DLD1 (cell line): ENCODE results near the gene PRELP.

Source experiments
- in situ Hi-C: cut with HindIII; loops from 2 replicates; pipeline ENCODE4 v1.10.0; 2017; ENCODE audit warnings: low sequenced_read_pairs

Gene PRELP

GRCh38 chr1:203518139-203518538 is 42.5 kb downstream of the PRELP start:
- in situ Hi-C loops = loop anchor here (25.0 kb wide), 1 partner anchor 194 kb away; no protein-coding TSS in a partner anchor

- in situ Hi-C loops = loop anchor here (25.0 kb wide), 1 partner anchor 194 kb away; no protein-coding TSS in a partner anchor
Measured at GRCh38 chr1:203518541-203518940, 42.9 kb downstream of the PRELP start.

GRCh38 chr1:203519053-203519840 is 43.6 kb downstream of the PRELP start:
- in situ Hi-C loops = loop anchor here (25.0 kb wide), 1 partner anchor 193 kb away; no protein-coding TSS in a partner anchor

GRCh38 chr1:203519896-203520295 is 44.3 kb downstream of the PRELP start:
- in situ Hi-C loops = loop anchor here (25.0 kb wide), 1 partner anchor 192 kb away; no protein-coding TSS in a partner anchor

- in situ Hi-C loops = loop anchor here (25.0 kb wide), 1 partner anchor 192 kb away; no protein-coding TSS in a partner anchor
Measured at GRCh38 chr1:203520315-203520714, 44.7 kb downstream of the PRELP start.

GRCh38 chr1:203521074-203521794 is 45.6 kb downstream of the PRELP start:
- in situ Hi-C loops = loop anchor here (25.0 kb wide), 1 partner anchor 191 kb away; no protein-coding TSS in a partner anchor

- in situ Hi-C loops = loop anchor here (25.0 kb wide), 1 partner anchor 190 kb away; no protein-coding TSS in a partner anchor
Measured at GRCh38 chr1:203521812-203522211, 46.2 kb downstream of the PRELP start.

GRCh38 chr1:203522237-203522636 is 46.6 kb downstream of the PRELP start:
- in situ Hi-C loops = loop anchor here (25.0 kb wide), 1 partner anchor 190 kb away; no protein-coding TSS in a partner anchor

- in situ Hi-C loops = loop anchor here (25.0 kb wide), 1 partner anchor 189 kb away; no protein-coding TSS in a partner anchor
Measured at GRCh38 chr1:203523667-203524066, 48.1 kb downstream of the PRELP start.

GRCh38 chr1:203524152-203524551 is 48.5 kb downstream of the PRELP start:
- in situ Hi-C loops = loop anchor here (25.0 kb wide), 1 partner anchor 188 kb away; no protein-coding TSS in a partner anchor

- in situ Hi-C loops = loop anchor here (25.0 kb wide), 1 partner anchor 187 kb away; no protein-coding TSS in a partner anchor
Measured at GRCh38 chr1:203524824-203525223, 49.2 kb downstream of the PRELP start.

GRCh38 chr1:203525685-203526084 is 50.1 kb downstream of the PRELP start:
- in situ Hi-C loops = no loop called here

- in situ Hi-C loops = no loop called here
Measured at GRCh38 chr1:203526130-203526529, 50.5 kb downstream of the PRELP start.

- in situ Hi-C loops = no loop called here
Measured at GRCh38 chr1:203526572-203526971, 51.0 kb downstream of the PRELP start.

- in situ Hi-C loops = no loop called here
Measured at GRCh38 chr1:203527013-203527412, 51.4 kb downstream of the PRELP start.

- in situ Hi-C loops = no loop called here
Measured at GRCh38 chr1:203528063-203528462, 52.5 kb downstream of the PRELP start.

- in situ Hi-C loops = no loop called here
Measured at GRCh38 chr1:203528976-203529835, 53.6 kb downstream of the PRELP start.

- in situ Hi-C loops = no loop called here
Measured at GRCh38 chr1:203531063-203531462, 55.5 kb downstream of the PRELP start.

- in situ Hi-C loops = no loop called here
Measured at GRCh38 chr1:203534012-203534411, 58.4 kb downstream of the PRELP start.

GRCh38 chr1:203534526-203534925 is 58.9 kb downstream of the PRELP start:
- in situ Hi-C loops = no loop called here
